Mesenchymal stem cell (in vitro differentiated cells and primary cell): ENCODE data around the gene ASTN2.

Source experiments
- DNase-seq: peaks from one replicate; pipeline ENCODE4 v3.0.0-alpha.2; 2013
- H2AFZ ChIP-seq: one replicate; pipeline ENCODE4 v1.6.1; 2013; ENCODE audit warnings: low read depth, mild to moderate bottlenecking, control low read depth, inconsistent platforms, low read length, moderate library complexity
- H2AK5ac ChIP-seq: 2 replicates; pipeline ENCODE4 v1.6.1; 2013; ENCODE audit warnings: low read length, moderate library complexity, mild to moderate bottlenecking, inconsistent platforms; ENCODE audit not compliant: severe bottlenecking
- H2BK120ac ChIP-seq: one replicate; pipeline ENCODE4 v1.6.1; 2013; ENCODE audit warnings: low read depth, mild to moderate bottlenecking, inconsistent platforms, low read length, moderate library complexity
- H2BK12ac ChIP-seq, 2 experiments: one replicate each; pipeline ENCODE4 v1.6.1; 2013; ENCODE audit warnings: inconsistent platforms in 2 of 2, low read length in 2 of 2, mild to moderate bottlenecking in 2 of 2, moderate library complexity in 2 of 2, control low read depth in 1 of 2
- H2BK15ac ChIP-seq: one replicate; pipeline ENCODE4 v1.6.1; 2013; ENCODE audit warnings: mild to moderate bottlenecking, low read depth, inconsistent platforms; ENCODE audit not compliant: poor library complexity, severe bottlenecking
- H2BK5ac ChIP-seq: 2 replicates; pipeline ENCODE4 v1.6.1; 2013; ENCODE audit warnings: low read depth, mild to moderate bottlenecking, low read length, control low read depth, inconsistent platforms; ENCODE audit not compliant: poor library complexity, severe bottlenecking
- H3K14ac ChIP-seq, 2 experiments: one replicate each; pipeline ENCODE4 v1.6.1; 2013; ENCODE audit warnings: inconsistent platforms in 2 of 2, low read length in 2 of 2, control low read depth in 1 of 2, mild to moderate bottlenecking in 1 of 2, moderate library complexity in 1 of 2
- H3K18ac ChIP-seq, 2 experiments: one replicate each; pipeline ENCODE4 v1.6.1; 2013; ENCODE audit warnings: inconsistent platforms in 2 of 2, low read length in 2 of 2, control low read depth in 1 of 2, low read depth in 1 of 2, mild to moderate bottlenecking in 1 of 2
- H3K23ac ChIP-seq, 2 experiments: one replicate each; pipeline ENCODE4 v1.6.1; 2013; ENCODE audit warnings: inconsistent platforms in 2 of 2, low read length in 2 of 2, mild to moderate bottlenecking in 2 of 2, moderate library complexity in 2 of 2, control low read depth in 1 of 2
- H3K27ac ChIP-seq: 2 replicates; pipeline ENCODE4 v1.5.1; 2013; ENCODE audit warnings: mild to moderate bottlenecking, moderate library complexity, low read length, control low read depth, inconsistent platforms; ENCODE audit not compliant: poor library complexity, severe bottlenecking
- H3K27me3 ChIP-seq, 2 experiments: 2 replicates each; pipeline versions ENCODE4 v1.6.1 to v1.7.0; 2013; ENCODE audit warnings: low read length in 2 of 2, mild to moderate bottlenecking in 2 of 2, moderate library complexity in 2 of 2, control low read depth in 1 of 2, inconsistent platforms in 1 of 2; ENCODE audit not compliant: control insufficient read depth in 1 of 2, insufficient read depth in 1 of 2
- H3K36me3 ChIP-seq, 2 experiments: 2 replicates each; pipeline versions ENCODE4 v1.6.1 to v1.7.0; 2013; ENCODE audit warnings: low read length in 2 of 2, control low read depth in 1 of 2, inconsistent platforms in 1 of 2, low read depth in 1 of 2, mild to moderate bottlenecking in 1 of 2; ENCODE audit not compliant: insufficient read depth in 2 of 2, control insufficient read depth in 1 of 2
- H3K4ac ChIP-seq, 2 experiments: one replicate each; pipeline ENCODE4 v1.6.1; 2013; ENCODE audit warnings: inconsistent platforms in 2 of 2, low read length in 2 of 2, mild to moderate bottlenecking in 2 of 2, moderate library complexity in 2 of 2, control low read depth in 1 of 2, low read depth in 1 of 2
- H3K4me1 ChIP-seq: 2 replicates; pipeline ENCODE4 v1.6.1; 2013; ENCODE audit warnings: low read depth, low read length, control low read depth; ENCODE audit not compliant: control insufficient read depth, insufficient read depth
- H3K4me2 ChIP-seq: 2 replicates; pipeline ENCODE4 v1.6.1; 2013; ENCODE audit warnings: low read length, mild to moderate bottlenecking, inconsistent platforms; ENCODE audit not compliant: poor library complexity, severe bottlenecking
- H3K4me3 ChIP-seq, 2 experiments: 2 replicates each; pipeline versions ENCODE4 v1.5.1 to v1.7.0; 2013; ENCODE audit warnings: low read length in 2 of 2, mild to moderate bottlenecking in 2 of 2, control low read depth in 1 of 2, low read depth in 1 of 2; ENCODE audit not compliant: insufficient read depth in 1 of 2
- H3K79me1 ChIP-seq: replicated peaks from 2 replicates; pipeline ENCODE4 v1.6.1; 2013; ENCODE audit warnings: mild to moderate bottlenecking, control low read depth, low read length, inconsistent platforms; ENCODE audit not compliant: poor library complexity, severe bottlenecking
- H3K9ac ChIP-seq: 2 replicates; pipeline ENCODE4 v1.7.0; 2013; ENCODE audit warnings: mild to moderate bottlenecking, low read length, moderate library complexity
- H3K9me3 ChIP-seq: 2 replicates; pipeline ENCODE4 v1.7.0; 2013; ENCODE audit warnings: mild to moderate bottlenecking, low read length; ENCODE audit not compliant: control insufficient read depth
- H4K8ac ChIP-seq: one replicate; pipeline ENCODE4 v1.6.1; 2013; ENCODE audit warnings: inconsistent platforms, mild to moderate bottlenecking, low read length, moderate library complexity
- H4K91ac ChIP-seq: one replicate; pipeline ENCODE4 v1.6.1; 2013; ENCODE audit warnings: mild to moderate bottlenecking, low read length, inconsistent platforms
- WGBS: methylation state at CpG from one replicate; pipeline ENCODE4 v1.1.7; 2013; ENCODE audit warnings: mixed read lengths; 5-methylcytosine and 5-hydroxymethylcytosine counted together

Gene ASTN2

DNA sequence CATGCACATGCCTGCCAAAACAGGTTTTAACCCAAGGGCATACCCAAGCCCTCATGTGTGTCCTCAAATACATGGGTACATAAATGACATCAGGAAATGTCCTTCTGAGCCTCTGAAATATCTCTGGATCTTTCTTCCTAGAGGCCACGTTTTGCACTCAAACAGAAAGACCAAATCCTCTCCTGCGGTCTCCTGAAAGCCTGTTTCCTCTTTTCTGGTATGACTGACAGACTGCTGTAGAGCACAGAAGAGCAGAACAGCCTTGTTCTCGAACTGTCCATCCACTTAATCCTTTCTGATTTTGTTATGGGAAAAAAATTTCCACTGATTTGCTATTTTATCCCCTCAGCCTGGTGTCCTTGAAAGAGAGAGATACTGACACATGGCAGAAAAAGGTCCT is 107.2 kb downstream of the ASTN2 start:
- H3K18ac ChIP-seq = no peak overlapping the region
- H2BK120ac ChIP-seq = no peak overlapping the region
- H2BK15ac ChIP-seq = no peak overlapping the region
- WGBS = 58% methylated on average over 3 of the region's 3 CpGs
- no peak overlapping the region for H3K4me2 ChIP-seq
- H3K14ac ChIP-seq = no peak overlapping the region
- H4K8ac ChIP-seq = no peak overlapping the region
- H3K27me3 ChIP-seq = peaks cover 0 to 3% of the 10 kb centered on the region in 2 experiments
- no peak overlapping the region for H3K4me3 ChIP-seq
- no peak for DNase-seq
- H3K79me1 ChIP-seq = no peaks in the 10 kb centered on the region
- no peaks in the 10 kb centered on the region for H3K9me3 ChIP-seq
- H4K91ac ChIP-seq = no peak overlapping the region
- no peak overlapping the region for H2BK5ac ChIP-seq
- no peak overlapping the region for H2AFZ ChIP-seq
- no peak overlapping the region for H3K23ac ChIP-seq
- no peaks in the 10 kb centered on the region for H3K4me1 ChIP-seq
- H3K9ac ChIP-seq = no peak overlapping the region
- H3K27ac ChIP-seq = no peak overlapping the region
- no peak overlapping the region for H2BK12ac ChIP-seq
- H2AK5ac ChIP-seq = no peak overlapping the region
- H3K4ac ChIP-seq = no peak overlapping the region
- no peaks in the 10 kb centered on the region for H3K36me3 ChIP-seq

DNA sequence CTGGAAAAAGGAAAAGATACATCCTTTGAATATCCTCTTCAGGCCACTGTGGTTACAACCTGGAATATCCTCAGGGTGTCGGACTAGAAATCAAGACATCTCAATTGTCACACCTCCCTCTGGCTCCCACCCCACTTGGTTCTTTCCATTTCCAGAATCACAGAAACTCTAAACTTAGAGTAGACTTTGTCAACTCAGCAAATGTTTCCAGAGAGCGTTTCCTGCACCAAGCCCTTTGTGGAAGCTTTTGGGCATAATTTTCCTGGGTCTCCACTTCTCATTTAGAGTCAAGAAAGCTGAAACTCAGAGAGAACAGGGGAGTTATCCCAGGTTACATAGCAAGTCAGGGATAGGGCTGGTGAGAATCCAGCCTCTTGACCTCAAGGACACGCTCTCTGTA is 108.8 kb downstream of the ASTN2 start:
- Histone ChIP-seq H4K8ac (no peak overlapping the region), H2AFZ (no peak overlapping the region), H3K23ac (no peak overlapping the region), H3K4me1 (no peaks in the 10 kb centered on the region), H2AK5ac (no peak overlapping the region), H3K18ac (no peak overlapping the region), H3K4me3 (no peak overlapping the region), H2BK12ac (no peak overlapping the region), H3K27ac (no peak overlapping the region), H2BK15ac (no peak overlapping the region), H3K4me2 (no peak overlapping the region), H4K91ac (no peak overlapping the region), H3K79me1 (no peaks in the 10 kb centered on the region), H2BK120ac (no peak overlapping the region), H3K36me3 (no peaks in the 10 kb centered on the region), H3K27me3 (peaks cover 0 to 3% of the 10 kb centered on the region in 2 experiments), H3K4ac (no peak overlapping the region), H3K9ac (no peak overlapping the region), H3K14ac (no peak overlapping the region), H3K9me3 (no peaks in the 10 kb centered on the region), H2BK5ac (no peak overlapping the region)
- DNase-seq = no peak
- WGBS = 92% methylated on average over 3 of the region's 3 CpGs

DNA sequence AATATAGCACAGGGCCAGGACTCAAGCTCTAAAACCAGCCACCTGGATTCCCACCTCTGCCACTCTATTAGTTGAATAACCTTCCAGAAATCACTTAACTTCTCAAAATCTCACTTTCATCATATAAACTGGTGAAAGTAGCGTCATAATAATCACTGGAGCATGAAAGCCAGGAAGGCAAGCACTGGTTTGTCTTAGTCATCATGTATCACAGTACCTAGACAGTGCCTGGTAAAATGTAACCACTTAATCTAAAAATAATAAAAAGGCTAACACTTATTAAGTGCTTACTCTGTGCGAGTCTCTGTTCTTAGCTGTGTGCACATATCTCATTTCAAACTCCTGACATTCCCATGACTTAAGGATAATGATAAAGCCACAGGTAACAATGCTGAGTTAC is 109.4 kb downstream of the ASTN2 start:
- H3K9ac ChIP-seq = no peak overlapping the region
- H3K23ac ChIP-seq = no peak overlapping the region
- no peak overlapping the region for H3K4me2 ChIP-seq
- H2BK5ac ChIP-seq = no peak overlapping the region
- no peaks in the 10 kb centered on the region for H3K4me1 ChIP-seq
- no peak overlapping the region for H2BK15ac ChIP-seq
- WGBS = 73% methylated on average over 2 of the region's 2 CpGs
- no peak for DNase-seq
- no peak overlapping the region for H3K18ac ChIP-seq
- no peak overlapping the region for H2AK5ac ChIP-seq
- H3K27ac ChIP-seq = no peak overlapping the region
- H2AFZ ChIP-seq = no peak overlapping the region
- H3K27me3 ChIP-seq = peaks cover 0 to 3% of the 10 kb centered on the region in 2 experiments
- H3K9me3 ChIP-seq = no peaks in the 10 kb centered on the region
- no peaks in the 10 kb centered on the region for H3K36me3 ChIP-seq
- no peak overlapping the region for H3K4me3 ChIP-seq
- no peak overlapping the region for H2BK12ac ChIP-seq
- H4K91ac ChIP-seq = no peak overlapping the region
- no peak overlapping the region for H4K8ac ChIP-seq
- no peak overlapping the region for H3K4ac ChIP-seq
- no peak overlapping the region for H3K14ac ChIP-seq
- no peaks in the 10 kb centered on the region for H3K79me1 ChIP-seq
- H2BK120ac ChIP-seq = no peak overlapping the region

DNA sequence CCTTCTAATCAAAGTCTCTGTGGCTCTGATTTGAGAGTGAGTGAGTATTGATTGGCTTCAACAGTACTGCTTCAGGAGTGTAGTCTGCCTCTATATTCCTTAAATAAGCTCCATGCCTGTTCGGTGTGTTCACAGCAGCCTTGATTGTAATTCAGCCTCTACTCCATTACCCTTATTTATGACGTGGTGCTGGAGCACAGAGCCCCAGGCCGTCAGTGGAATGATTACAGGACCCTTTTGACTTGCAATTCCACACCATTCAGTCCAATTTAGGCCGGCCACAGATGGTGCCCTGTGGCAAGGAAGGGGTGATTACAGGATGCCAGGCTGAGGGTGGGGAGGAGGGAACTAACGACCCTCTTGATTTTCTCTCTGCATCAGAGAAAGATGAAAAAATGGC is 110.3 kb downstream of the ASTN2 start:
- H2BK12ac ChIP-seq = no peak overlapping the region
- WGBS = 64% methylated on average over 3 of the region's 5 CpGs
- no peak overlapping the region for H3K14ac ChIP-seq
- H2BK120ac ChIP-seq = no peak overlapping the region
- no peak overlapping the region for H3K23ac ChIP-seq
- H4K91ac ChIP-seq = no peak overlapping the region
- no peak overlapping the region for H2AFZ ChIP-seq
- H3K4me3 ChIP-seq = no peak overlapping the region
- H3K27ac ChIP-seq = no peak overlapping the region
- no peak overlapping the region for H2BK15ac ChIP-seq
- H3K4me1 ChIP-seq = no peaks in the 10 kb centered on the region
- no peak for DNase-seq
- H3K4me2 ChIP-seq = no peak overlapping the region
- H4K8ac ChIP-seq = no peak overlapping the region
- H3K36me3 ChIP-seq = no peaks in the 10 kb centered on the region
- H3K18ac ChIP-seq = no peak overlapping the region
- peaks cover 0 to 3% of the 10 kb centered on the region in 2 experiments for H3K27me3 ChIP-seq
- H3K79me1 ChIP-seq = no peaks in the 10 kb centered on the region
- no peak overlapping the region for H2BK5ac ChIP-seq
- no peaks in the 10 kb centered on the region for H3K9me3 ChIP-seq
- H3K4ac ChIP-seq = no peak overlapping the region
- H2AK5ac ChIP-seq = no peak overlapping the region
- no peak overlapping the region for H3K9ac ChIP-seq
